Mesendoderm (in vitro differentiated cells): Measurements from ENCODE around the gene CYTIP.

Experiments used
- DNase-seq: peaks from one replicate; pipeline ENCODE4 v3.0.0; 2013
- H2AK5ac ChIP-seq: 2 replicates; pipeline ENCODE4 v1.6.1; 2013; ENCODE audit warnings: low read length, inconsistent platforms
- H2BK120ac ChIP-seq: 2 replicates; pipeline ENCODE4 v1.6.1; 2013; ENCODE audit warnings: low read depth, mild to moderate bottlenecking, low read length, moderate library complexity, mixed read lengths
- H2BK15ac ChIP-seq: replicated peaks from 2 replicates; pipeline ENCODE4 v1.6.1; 2013; ENCODE audit warnings: low read depth, mild to moderate bottlenecking, moderate library complexity
- H2BK5ac ChIP-seq: 2 replicates; pipeline ENCODE4 v1.6.1; 2013; ENCODE audit warnings: low read length, inconsistent platforms
- H3K18ac ChIP-seq: 2 replicates; pipeline ENCODE4 v1.6.1; 2013; ENCODE audit warnings: mild to moderate bottlenecking, low read length, mixed read lengths
- H3K23ac ChIP-seq: one replicate; pipeline ENCODE4 v1.6.1; 2013; ENCODE audit warnings: low read length
- H3K27ac ChIP-seq: 2 replicates; pipeline ENCODE4 v1.5.1; 2013; ENCODE audit warnings: low read depth, mild to moderate bottlenecking, inconsistent platforms, low read length, moderate library complexity
- H3K27me3 ChIP-seq: 2 replicates; pipeline ENCODE4 v1.6.1; 2013; ENCODE audit warnings: low read length, control low read depth, mild to moderate bottlenecking, inconsistent platforms; ENCODE audit not compliant: insufficient read depth, poor library complexity
- H3K36me3 ChIP-seq: 2 replicates; pipeline ENCODE4 v1.6.1; 2013; ENCODE audit warnings: low read length, inconsistent platforms; ENCODE audit not compliant: control insufficient read depth, insufficient read depth
- H3K4ac ChIP-seq: one replicate; pipeline ENCODE4 v1.6.1; 2013; ENCODE audit warnings: low read depth, mild to moderate bottlenecking, low read length, moderate library complexity
- H3K4me1 ChIP-seq: 2 replicates; pipeline ENCODE4 v1.6.1; 2013; ENCODE audit warnings: low read depth, low read length, inconsistent platforms; ENCODE audit not compliant: control insufficient read depth
- H3K4me2 ChIP-seq: 2 replicates; pipeline ENCODE4 v1.6.1; 2013; ENCODE audit warnings: low read length
- H3K4me3 ChIP-seq: 2 replicates; pipeline ENCODE4 v1.5.1; 2013; ENCODE audit warnings: mild to moderate bottlenecking, low read length
- H3K56ac ChIP-seq: one replicate; pipeline ENCODE4 v1.6.1; 2013; ENCODE audit warnings: low read length
- H3K79me1 ChIP-seq: 2 replicates; pipeline ENCODE4 v1.6.1; 2013; ENCODE audit warnings: low read length, inconsistent platforms
- H3K79me2 ChIP-seq: 2 replicates; pipeline ENCODE4 v1.6.1; 2013; ENCODE audit warnings: mild to moderate bottlenecking, low read length; ENCODE audit not compliant: control insufficient read depth, insufficient read depth
- H3K9ac ChIP-seq: 2 replicates; pipeline ENCODE4 v1.6.1; 2013; ENCODE audit warnings: low read length, inconsistent platforms
- H4K5ac ChIP-seq: one replicate; pipeline ENCODE4 v1.6.1; 2013; ENCODE audit warnings: low read length
- H4K8ac ChIP-seq: one replicate; pipeline ENCODE4 v1.6.1; 2013; ENCODE audit warnings: low read depth, mild to moderate bottlenecking, control low read depth, low read length, moderate library complexity
- WGBS: extraction: QIAGEN DNeasy Blood & Tissue Kit; methylation state at CpG from one replicate; pipeline ENCODE4 v1.1.7; 2013; ENCODE audit warnings: low lambda C conversion rate, missing lambda C conversion rate; ENCODE audit not compliant: insufficient coverage; ENCODE audit errors: extremely low coverage; 5-methylcytosine and 5-hydroxymethylcytosine counted together

CYTIP gene

DNA sequence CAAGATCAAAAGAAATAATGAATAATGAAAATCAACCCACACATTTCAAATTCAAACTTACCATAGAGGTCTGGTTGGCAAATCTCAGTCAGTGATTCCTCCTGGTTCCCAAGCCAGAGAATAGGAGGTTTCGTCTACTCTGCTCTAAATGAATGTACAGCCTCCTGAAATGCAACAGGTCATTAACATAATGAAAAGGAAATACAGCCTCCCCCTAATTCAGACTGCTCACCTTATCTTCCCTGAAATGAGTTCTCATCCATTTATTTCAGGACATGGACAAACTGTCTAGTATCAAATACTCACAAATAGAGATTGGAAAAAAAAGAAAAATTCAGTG lies 43.4 kb upstream of the CYTIP start:
- H3K56ac ChIP-seq: no peak overlapping the region
- no peak overlapping the region for H2BK120ac ChIP-seq
- H3K4ac ChIP-seq: no peak overlapping the region
- H2AK5ac ChIP-seq: no peak overlapping the region
- no peak overlapping the region for H4K5ac ChIP-seq
- no peaks in the 10 kb centered on the region for H3K27me3 ChIP-seq
- no peak overlapping the region for H2BK5ac ChIP-seq
- H3K36me3 ChIP-seq: no peaks in the 10 kb centered on the region
- no peak overlapping the region for H3K27ac ChIP-seq
- H2BK15ac ChIP-seq: no peak overlapping the region
- H3K18ac ChIP-seq: no peak overlapping the region
- DNase-seq: no peak
- H3K79me1 ChIP-seq: no peaks in the 10 kb centered on the region
- no peak overlapping the region for H3K4me2 ChIP-seq
- WGBS: no CpG with 5 or more reads among the region's 1 CpG
- H3K9ac ChIP-seq: no peak overlapping the region
- no peak overlapping the region for H3K23ac ChIP-seq
- H3K79me2 ChIP-seq: no peaks in the 10 kb centered on the region
- no peaks in the 10 kb centered on the region for H3K4me1 ChIP-seq
- no peak overlapping the region for H3K4me3 ChIP-seq
- no peak overlapping the region for H4K8ac ChIP-seq

DNA sequence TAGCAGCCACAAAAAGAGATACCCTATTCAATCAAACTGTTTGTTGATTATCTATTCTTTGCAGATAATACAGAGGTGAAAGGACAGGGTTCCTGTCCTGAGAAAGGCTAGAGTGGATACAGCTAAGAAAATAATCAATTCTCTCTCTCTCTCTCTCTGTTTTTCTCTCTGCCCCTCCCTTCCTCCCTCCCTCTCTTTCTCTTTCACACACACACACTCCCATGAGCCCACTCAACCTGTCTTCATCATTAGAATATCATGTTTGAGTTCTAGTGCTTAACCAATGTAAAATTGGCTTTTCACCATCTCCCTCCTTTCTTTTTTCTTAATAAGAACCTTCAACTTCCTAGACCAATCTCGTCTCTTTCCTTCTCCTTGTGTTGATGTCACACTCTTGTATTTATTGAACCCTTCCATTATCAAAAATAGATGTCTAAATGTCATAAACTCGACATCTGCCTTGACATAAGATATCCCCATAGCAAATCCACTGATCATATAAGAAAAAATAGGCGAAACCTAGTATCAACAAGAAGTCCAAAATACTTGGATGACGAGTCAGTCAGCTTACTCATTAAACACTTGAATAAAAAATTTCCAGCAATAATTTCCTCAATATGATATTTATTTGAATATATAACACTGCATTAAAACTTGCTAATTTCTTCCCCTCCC lies 42.8 kb upstream of the CYTIP start:
- no peaks in the 10 kb centered on the region for H3K36me3 ChIP-seq
- H3K23ac ChIP-seq: no peak overlapping the region
- no CpG with 5 or more reads among the region's 4 CpGs for WGBS
- H3K4me1 ChIP-seq: no peaks in the 10 kb centered on the region
- no peaks in the 10 kb centered on the region for H3K79me2 ChIP-seq
- H3K56ac ChIP-seq: no peak overlapping the region
- H2BK15ac ChIP-seq: no peak overlapping the region
- H4K8ac ChIP-seq: no peak overlapping the region
- H3K79me1 ChIP-seq: no peaks in the 10 kb centered on the region
- no peaks in the 10 kb centered on the region for H3K27me3 ChIP-seq
- no peak overlapping the region for H3K4me3 ChIP-seq
- H3K4ac ChIP-seq: no peak overlapping the region
- no peak overlapping the region for H3K18ac ChIP-seq
- no peak overlapping the region for H2AK5ac ChIP-seq
- no peak for DNase-seq
- H2BK5ac ChIP-seq: no peak overlapping the region
- H2BK120ac ChIP-seq: no peak overlapping the region
- no peak overlapping the region for H3K9ac ChIP-seq
- no peak overlapping the region for H4K5ac ChIP-seq
- no peak overlapping the region for H3K27ac ChIP-seq
- no peak overlapping the region for H3K4me2 ChIP-seq

DNA sequence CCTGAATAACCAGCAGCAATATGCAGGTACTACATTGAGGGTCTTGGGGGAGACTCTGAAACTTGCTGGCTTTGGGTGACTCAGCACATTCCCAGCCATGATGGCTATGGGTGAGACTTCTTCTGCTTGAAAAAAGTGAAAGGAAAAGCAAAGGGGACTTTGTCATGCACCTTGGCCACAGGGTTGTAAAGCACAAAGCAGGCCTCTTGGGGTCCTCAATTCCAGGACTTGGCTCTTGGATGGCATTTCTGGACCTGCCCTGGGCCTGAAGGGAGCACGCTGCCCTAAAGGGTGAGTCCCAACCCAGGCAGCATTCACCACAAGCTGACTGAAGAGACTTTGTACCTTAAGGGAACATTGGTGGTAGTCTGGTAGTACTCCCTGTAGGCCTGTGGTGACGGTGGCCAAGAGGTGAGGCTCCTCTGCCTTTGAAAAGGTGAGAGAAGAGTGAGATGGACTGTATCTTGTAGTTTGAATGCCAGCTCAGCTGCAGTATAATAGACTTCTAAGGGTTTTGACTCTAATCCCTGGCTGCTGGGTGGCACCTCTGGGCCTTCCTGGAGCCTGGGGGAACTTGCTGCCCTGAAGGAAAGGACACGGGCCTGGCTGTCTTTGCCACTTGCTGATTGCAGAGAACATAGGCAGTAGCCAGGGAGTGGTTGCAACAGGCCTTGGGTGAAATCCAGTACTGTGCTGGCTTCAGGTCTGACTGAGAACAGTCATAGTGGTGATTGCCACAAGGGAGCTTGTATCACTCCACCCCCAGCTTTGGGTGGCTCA lies 36.5 kb upstream of the CYTIP start:
- no CpG with 5 or more reads among the region's 3 CpGs for WGBS
- H3K4me2 ChIP-seq: no peak overlapping the region
- no peak overlapping the region for H4K5ac ChIP-seq
- no peak overlapping the region for H2BK5ac ChIP-seq
- no peaks in the 10 kb centered on the region for H3K79me2 ChIP-seq
- no peak overlapping the region for H2AK5ac ChIP-seq
- H3K4me1 ChIP-seq: no peaks in the 10 kb centered on the region
- H3K23ac ChIP-seq: no peak overlapping the region
- H3K9ac ChIP-seq: no peak overlapping the region
- H3K18ac ChIP-seq: no peak overlapping the region
- no peaks in the 10 kb centered on the region for H3K79me1 ChIP-seq
- H2BK15ac ChIP-seq: no peak overlapping the region
- peak; percentile 27 for DNase-seq
- no peaks in the 10 kb centered on the region for H3K36me3 ChIP-seq
- H3K56ac ChIP-seq: no peak overlapping the region
- no peaks in the 10 kb centered on the region for H3K27me3 ChIP-seq
- H4K8ac ChIP-seq: no peak overlapping the region
- H2BK120ac ChIP-seq: no peak overlapping the region
- no peak overlapping the region for H3K27ac ChIP-seq
- no peak overlapping the region for H3K4me3 ChIP-seq
- no peak overlapping the region for H3K4ac ChIP-seq

DNA sequence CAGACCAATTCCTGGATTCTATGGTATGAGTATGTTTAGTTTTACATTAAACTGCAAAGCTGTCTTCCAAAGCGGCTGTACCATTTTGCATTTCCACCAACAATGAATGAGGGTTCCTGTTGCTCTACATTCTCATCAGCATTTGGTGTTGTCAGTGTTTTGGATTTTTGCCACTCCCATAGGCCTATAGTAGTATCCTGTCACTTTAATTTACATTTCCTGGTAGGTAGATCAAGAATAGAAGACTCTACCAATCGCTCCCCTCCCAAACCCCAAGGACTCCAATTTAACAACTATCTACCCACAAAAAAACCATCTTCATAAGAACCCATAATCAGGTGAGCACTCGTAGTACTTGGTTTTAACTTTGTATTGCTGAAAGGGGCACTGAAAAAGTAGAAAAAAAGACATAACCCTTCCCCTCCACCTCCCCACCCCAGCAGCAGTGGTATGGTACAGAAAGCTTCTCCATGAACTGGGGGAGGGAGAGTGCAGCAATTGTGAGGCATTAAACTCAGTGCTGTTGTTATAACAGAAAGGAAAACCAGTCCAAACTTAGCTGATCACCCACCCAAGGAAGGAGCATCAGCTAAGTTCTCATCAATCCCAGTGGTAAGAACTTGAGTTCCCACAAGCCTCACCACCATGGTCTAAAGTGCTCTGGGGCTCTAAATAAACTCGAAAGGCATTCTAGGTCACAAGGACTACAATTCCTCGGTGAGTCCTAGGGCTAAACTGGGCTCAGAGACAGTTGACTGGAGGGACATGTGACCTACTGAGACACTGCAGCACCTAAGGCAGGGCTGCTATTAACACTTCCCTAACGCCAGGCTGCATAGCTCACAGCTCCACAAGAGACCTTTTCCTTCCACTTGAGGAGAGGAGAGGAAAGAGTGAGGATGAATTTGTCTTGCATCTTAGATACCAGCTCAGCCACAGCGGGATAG lies 35.5 kb upstream of the CYTIP start:
- no peak overlapping the region for H2AK5ac ChIP-seq
- no peaks in the 10 kb centered on the region for H3K27me3 ChIP-seq
- no peak overlapping the region for H3K23ac ChIP-seq
- no peak overlapping the region for H4K8ac ChIP-seq
- no peak overlapping the region for H3K4me3 ChIP-seq
- no peaks in the 10 kb centered on the region for H3K79me2 ChIP-seq
- H3K4me1 ChIP-seq: no peaks in the 10 kb centered on the region
- H3K36me3 ChIP-seq: no peaks in the 10 kb centered on the region
- H3K18ac ChIP-seq: no peak overlapping the region
- no peak overlapping the region for H2BK15ac ChIP-seq
- no peak overlapping the region for H3K9ac ChIP-seq
- no peak overlapping the region for H3K4ac ChIP-seq
- no peak overlapping the region for H2BK120ac ChIP-seq
- H4K5ac ChIP-seq: no peak overlapping the region
- no peak overlapping the region for H3K56ac ChIP-seq
- no peak overlapping the region for H3K4me2 ChIP-seq
- no peak overlapping the region for H2BK5ac ChIP-seq
- H3K79me1 ChIP-seq: no peaks in the 10 kb centered on the region
- H3K27ac ChIP-seq: no peak overlapping the region
- DNase-seq: peak; percentile 13
- no CpG with 5 or more reads among the region's 7 CpGs for WGBS

DNA sequence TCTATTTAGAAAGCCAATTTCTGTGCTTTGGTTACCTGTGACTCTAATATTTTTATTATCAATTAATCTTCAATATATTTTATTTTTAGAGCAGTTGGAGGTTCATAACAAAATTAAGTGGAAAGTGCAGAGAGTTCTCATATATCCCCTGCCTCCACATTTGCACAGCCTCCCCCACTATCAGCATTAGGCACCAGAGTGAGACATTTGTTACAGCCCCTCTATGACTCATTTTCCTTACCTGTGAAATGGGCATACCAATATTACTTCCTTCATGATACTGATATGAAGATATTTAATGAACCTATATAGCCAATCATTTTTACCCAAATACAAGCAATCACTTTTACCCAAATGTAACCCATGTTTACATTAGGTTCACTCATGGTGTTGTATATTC lies 34.0 kb upstream of the CYTIP start:
- H3K79me2 ChIP-seq: no peaks in the 10 kb centered on the region
- H3K4me2 ChIP-seq: no peak overlapping the region
- H3K4me3 ChIP-seq: no peak overlapping the region
- H2BK120ac ChIP-seq: no peak overlapping the region
- H2BK15ac ChIP-seq: no peak overlapping the region
- DNase-seq: no peak
- no peak overlapping the region for H2BK5ac ChIP-seq
- no peak overlapping the region for H4K5ac ChIP-seq
- no peak overlapping the region for H3K18ac ChIP-seq
- no peak overlapping the region for H4K8ac ChIP-seq
- H2AK5ac ChIP-seq: no peak overlapping the region
- H3K27me3 ChIP-seq: no peaks in the 10 kb centered on the region
- no peaks in the 10 kb centered on the region for H3K79me1 ChIP-seq
- H3K56ac ChIP-seq: no peak overlapping the region
- H3K4ac ChIP-seq: no peak overlapping the region
- H3K23ac ChIP-seq: no peak overlapping the region
- H3K36me3 ChIP-seq: no peaks in the 10 kb centered on the region
- H3K27ac ChIP-seq: no peak overlapping the region
- H3K9ac ChIP-seq: no peak overlapping the region
- H3K4me1 ChIP-seq: no peaks in the 10 kb centered on the region
